GM12878 (cell line): ENCODE data around the gene SMIM7. TPM values are rescaled to one million over a fixed set of nuclear protein-coding genes. Genes with fewer than 3 reads are reported as not detected.

ENCODE experiments used
- ATAC-seq: fragments of 200-7000 bp; cut with Tn5 transposase; 3 replicates; pipeline ENCODE4 v1.9.1; 2020; ENCODE audit warnings: mild to moderate bottlenecking, moderate library complexity
- BruUV-seq: library from RNA; stranded (reverse); fragments of 400-500 nt; replicated peaks from 2 replicates; lab custom pipeline; 2021; lab: Mats Ljungman, UMichigan
- CTCF ChIA-PET: fragments of 300-600 bp; sonication (Branson Sonifier 250); formaldehyde crosslinking; extraction: SDS; loops from one replicate; lab custom pipeline; 2021; ENCODE audit warnings: inconsistent platforms; lab: Yijun Ruan, JAX
- POLR2A ChIA-PET: fragments of 350-600 bp; formaldehyde crosslinking; extraction: SDS; loops from one replicate; lab custom pipeline; 2021; ENCODE audit warnings: inconsistent platforms; lab: Charles Lee
- RAD21 ChIA-PET: fragments of 300-600 bp; sonication (Branson Sonifier 250); formaldehyde crosslinking; loops from one replicate; lab custom pipeline; 2023; ENCODE audit warnings: antibody characterized with exemption; ENCODE audit not compliant: unreplicated experiment; lab: Charles Lee
- SMC1A ChIA-PET: fragments of 300-600 bp; sonication (Branson Sonifier 250); formaldehyde crosslinking; loops from one replicate; lab custom pipeline; 2023; ENCODE audit not compliant: unreplicated experiment, uncharacterized antibody; lab: Charles Lee
- DNase-seq: peaks from one replicate; pipeline ENCODE4 v3.0.0-alpha.2; 2011; ENCODE audit warnings: low read depth, low spot score
- FAIRE-seq: peaks from 3 replicates; lab custom pipeline; 2011; peaks lifted over from hg19 to GRCh38; lab: Jason Lieb, UNC
- H2AFZ ChIP-seq: 2 replicates; pipeline ENCODE4 v1.6.0; 2011; ENCODE audit warnings: low read depth, low read length, control low read depth; ENCODE audit not compliant: control insufficient read depth
- H3K27ac ChIP-seq: 2 replicates; pipeline ENCODE4 v1.5.1; 2011; ENCODE audit warnings: control low read depth; ENCODE audit not compliant: control insufficient read depth, insufficient read depth
- H3K27me3 ChIP-seq, 2 experiments: replicated peaks in 1 of 2; 2 replicates each; pipeline versions ENCODE4 v1.6.0 to v1.6.1; 2011; ENCODE audit warnings: low read length in 1 of 2; ENCODE audit not compliant: control insufficient read depth in 2 of 2, insufficient read depth in 2 of 2
- H3K36me3 ChIP-seq, 2 experiments: 2 replicates each; pipeline ENCODE4 v1.5.1; 2011; ENCODE audit warnings: low read length in 1 of 2; ENCODE audit not compliant: control insufficient read depth in 2 of 2, insufficient read depth in 2 of 2
- H3K4me1 ChIP-seq: 2 replicates; pipeline ENCODE4 v1.6.1; 2011; ENCODE audit warnings: mild to moderate bottlenecking, low read length, moderate library complexity, mixed read lengths; ENCODE audit not compliant: control insufficient read depth, insufficient read depth
- H3K4me2 ChIP-seq: 2 replicates; pipeline ENCODE4 v1.6.0; 2011; ENCODE audit warnings: control low read depth; ENCODE audit not compliant: control insufficient read depth, insufficient read depth
- H3K4me3 ChIP-seq: fragments of 200-600 bp; sonication (generic); 2 replicates; pipeline ENCODE4 v1.5.1; 2016
- H3K79me2 ChIP-seq: 2 replicates; pipeline ENCODE4 v1.6.0; 2011; ENCODE audit warnings: low read length; ENCODE audit not compliant: control insufficient read depth, insufficient read depth
- H3K9ac ChIP-seq: 2 replicates; pipeline ENCODE4 v1.8.0; 2011; ENCODE audit warnings: low read length, control low read depth, mixed read lengths; ENCODE audit not compliant: control insufficient read depth, insufficient read depth
- H3K9me3 ChIP-seq: replicated peaks from 3 replicates; pipeline ENCODE4 v1.5.1; 2011; ENCODE audit warnings: mild to moderate bottlenecking, low read length; ENCODE audit not compliant: control insufficient read depth, insufficient read depth
- H4K20me1 ChIP-seq: 2 replicates; pipeline ENCODE4 v1.6.0; 2011; ENCODE audit not compliant: control insufficient read depth, insufficient read depth
- CBFB ChIP-seq: IDR thresholded peaks from 2 replicates; pipeline ENCODE4 v1.6.1; 2016; ENCODE audit warnings: antibody characterized with exemption, low read depth
- E2F4 ChIP-seq: IDR thresholded peaks from 2 replicates; pipeline ENCODE4 v1.6.1; 2012; ENCODE audit warnings: low read depth, low read length, improper control_type of control experiment
- FOS ChIP-seq: IDR thresholded peaks from 3 replicates; pipeline ENCODE4 v1.6.1; 2011; ENCODE audit warnings: borderline replicate concordance; ENCODE audit not compliant: insufficient read length; ENCODE audit errors: extremely low read depth
- HDAC2 ChIP-seq: fragments of 200-600 bp; sonication (generic); IDR thresholded peaks from 2 replicates; pipeline ENCODE4 v1.6.1; 2017
- MLLT1 ChIP-seq: fragments of 450-650 bp; IDR thresholded peaks from 2 replicates; pipeline ENCODE4 v1.6.1; 2016; ENCODE audit warnings: mild to moderate bottlenecking
- MTA3 ChIP-seq: IDR thresholded peaks from 2 replicates; pipeline ENCODE4 v1.6.1; 2012; ENCODE audit warnings: low read length, inconsistent platforms, borderline replicate concordance
- NFYA ChIP-seq: IDR thresholded peaks from 2 replicates; pipeline ENCODE4 v1.6.1; 2011; ENCODE audit warnings: low read depth, mild to moderate bottlenecking, low read length, improper control_type of control experiment, borderline replicate concordance
- USF1 ChIP-seq: IDR thresholded peaks from 2 replicates; pipeline ENCODE4 v1.6.1; 2011; ENCODE audit warnings: borderline replicate concordance, low read depth, mild to moderate bottlenecking, moderate library complexity, mixed read lengths, low read length; ENCODE audit not compliant: insufficient read depth; ENCODE audit errors: extremely low read length
- WGBS: methylation state at CpG from one replicate; pipeline ENCODE4 v1.1.6; 2016; ENCODE audit warnings: low lambda C conversion rate; ENCODE audit not compliant: insufficient replicate concordance, insufficient coverage; ENCODE audit errors: missing lambda C conversion rate; 5-methylcytosine and 5-hydroxymethylcytosine counted together
- in situ Hi-C: fragments of 300-500 bp; cut with MboI; formaldehyde crosslinking; loops from 9 replicates; pipeline ENCODE4 v1.14.3; 2018; ENCODE audit warnings: mixed read lengths
- intact Hi-C: fragments of 100-400 bp; cut with micrococcal nuclease; formaldehyde crosslinking; loops from one replicate; pipeline ENCODE4 v1.14.2; 2022; ENCODE audit not compliant: unreplicated experiment
- polyA plus RNA-seq, 11 experiments: library from polyadenylated mRNA; depleted of rRNA in 4 of 11; unstranded in 6 of 11; stranded (reverse) in 5 of 11; fragments of >200 nt; fragmentation: Nextera tagmentation in 4 of 11; fragmentation: Illumina TruSeq in 1 of 11; extraction: Ambion mirVana in 4 of 11; extraction: Trizol in 1 of 11; gene quantifications; 1 replicate in 1 of 11; 2 replicates in 10 of 11; pipeline versions ENCODE4 v1.2.1 to v1.2.3, GENCODE V29; 2011 to 2016; ENCODE audit warnings: inconsistent platforms in 2 of 11, missing spikeins in 2 of 11, low read depth in 1 of 11
- total RNA-seq, 4 experiments: library from RNA; depleted of rRNA in 3 of 4; stranded (reverse); fragments of >200 nt in 3 of 4; fragmentation: Illumina TruSeq in 1 of 4; extraction: Trizol in 1 of 4; gene quantifications; 2 replicates each; pipeline versions ENCODE4 v1.2.1 to v1.2.3, GENCODE V29; 2013 to 2021
- TF ChIP-seq, protein P1 (sequence below): fragments of 450-650 bp; formaldehyde crosslinking; IDR thresholded peaks from 2 replicates; pipeline ENCODE4 v1.4.0; 2020; ENCODE audit warnings: mild to moderate bottlenecking, moderate library complexity

The SMIM7 gene
- total and polyA plus RNA-seq, 10 of the 15 experiments (the other 5 are each of a cell fraction or from before 2014, with no cell fraction given) = 45.7 to 170 (median 70.8) TPM

DNA sequence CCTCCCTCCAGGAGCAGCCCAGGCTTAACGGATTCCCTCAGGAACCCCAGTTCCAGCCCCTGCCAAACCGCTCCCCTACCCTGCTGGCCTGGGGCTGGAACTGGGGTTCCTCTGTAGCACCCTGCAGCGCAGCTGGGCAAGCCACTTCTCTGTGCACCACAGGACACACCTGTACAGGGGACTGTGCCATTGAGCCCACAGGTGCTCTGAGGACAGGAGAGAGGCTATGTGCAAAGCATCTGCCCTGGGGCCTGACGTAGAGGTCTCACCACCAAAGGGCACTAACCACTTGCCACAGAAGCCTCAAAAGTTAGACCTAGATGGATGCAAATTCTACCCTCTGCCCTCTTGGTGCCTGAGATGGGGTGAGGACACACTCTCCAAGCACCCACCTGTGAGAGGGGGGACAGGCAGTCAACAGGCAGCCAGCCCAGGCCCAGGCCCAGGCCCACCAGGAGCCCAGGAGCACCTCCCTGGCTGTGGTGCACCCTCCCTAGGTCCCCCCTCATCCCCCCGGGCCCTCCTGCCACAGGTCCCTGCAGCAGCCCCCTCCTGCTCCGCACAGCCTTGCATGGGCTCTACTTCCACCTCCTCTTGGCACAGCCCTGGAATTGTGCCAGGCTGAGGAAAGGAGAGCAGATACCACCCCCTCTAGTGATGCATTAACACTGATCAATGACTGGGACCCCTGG lies 60.1 kb downstream of the SMIM7 start (continued):
- TF ChIP-seq, protein P1, sequence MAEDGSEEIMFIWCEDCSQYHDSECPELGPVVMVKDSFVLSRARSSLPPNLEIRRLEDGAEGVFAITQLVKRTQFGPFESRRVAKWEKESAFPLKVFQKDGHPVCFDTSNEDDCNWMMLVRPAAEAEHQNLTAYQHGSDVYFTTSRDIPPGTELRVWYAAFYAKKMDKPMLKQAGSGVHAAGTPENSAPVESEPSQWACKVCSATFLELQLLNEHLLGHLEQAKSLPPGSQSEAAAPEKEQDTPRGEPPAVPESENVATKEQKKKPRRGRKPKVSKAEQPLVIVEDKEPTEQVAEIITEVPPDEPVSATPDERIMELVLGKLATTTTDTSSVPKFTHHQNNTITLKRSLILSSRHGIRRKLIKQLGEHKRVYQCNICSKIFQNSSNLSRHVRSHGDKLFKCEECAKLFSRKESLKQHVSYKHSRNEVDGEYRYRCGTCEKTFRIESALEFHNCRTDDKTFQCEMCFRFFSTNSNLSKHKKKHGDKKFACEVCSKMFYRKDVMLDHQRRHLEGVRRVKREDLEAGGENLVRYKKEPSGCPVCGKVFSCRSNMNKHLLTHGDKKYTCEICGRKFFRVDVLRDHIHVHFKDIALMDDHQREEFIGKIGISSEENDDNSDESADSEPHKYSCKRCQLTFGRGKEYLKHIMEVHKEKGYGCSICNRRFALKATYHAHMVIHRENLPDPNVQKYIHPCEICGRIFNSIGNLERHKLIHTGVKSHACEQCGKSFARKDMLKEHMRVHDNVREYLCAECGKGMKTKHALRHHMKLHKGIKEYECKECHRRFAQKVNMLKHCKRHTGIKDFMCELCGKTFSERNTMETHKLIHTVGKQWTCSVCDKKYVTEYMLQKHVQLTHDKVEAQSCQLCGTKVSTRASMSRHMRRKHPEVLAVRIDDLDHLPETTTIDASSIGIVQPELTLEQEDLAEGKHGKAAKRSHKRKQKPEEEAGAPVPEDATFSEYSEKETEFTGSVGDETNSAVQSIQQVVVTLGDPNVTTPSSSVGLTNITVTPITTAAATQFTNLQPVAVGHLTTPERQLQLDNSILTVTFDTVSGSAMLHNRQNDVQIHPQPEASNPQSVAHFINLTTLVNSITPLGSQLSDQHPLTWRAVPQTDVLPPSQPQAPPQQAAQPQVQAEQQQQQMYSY (CRISPR knock-in tag) = no peak
- TF ChIP-seq E2F4 = no peak
- no peak for TF ChIP-seq FOS

DNA sequence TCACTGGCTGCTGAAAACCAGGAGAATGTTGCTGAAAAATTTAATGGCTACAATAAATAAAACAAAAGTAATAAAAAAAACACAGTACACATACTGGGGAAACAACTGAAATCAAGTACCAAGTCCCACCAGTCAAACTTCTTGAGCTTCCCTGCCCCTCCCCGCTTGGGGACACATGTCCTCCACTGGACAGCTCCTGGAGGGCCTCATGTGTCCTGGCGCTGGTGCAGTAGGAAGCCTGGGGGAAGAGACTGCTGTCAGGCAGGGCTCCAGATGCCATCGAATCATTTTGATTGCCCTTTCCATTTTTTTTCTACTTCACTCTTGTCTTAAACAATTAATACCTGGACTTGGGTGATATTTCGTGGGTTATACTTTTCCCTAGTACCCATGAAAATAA lies 61.1 kb downstream of the SMIM7 start:
- no TSS peak for BruUV-seq
- H3K4me2 ChIP-seq = no peak overlapping the region
- ATAC-seq (no peak), DNase-seq (no peak), FAIRE-seq (no peak)
- peaks cover 10% of the 10 kb centered on the region; the same call in 1 of the 2 replicates for H4K20me1 ChIP-seq
- peaks cover 92% of the 10 kb centered on the region for H3K79me2 ChIP-seq
- ChIA-PET SMC1A (no interaction called here), POLR2A (interaction anchor here (0.5 kb wide), 1 partner anchor 56 kb away, joined by 5 read pairs; no protein-coding TSS in a partner anchor), RAD21 (interaction anchor here (2.2 kb wide), 1 partner anchor 14 kb away, joined by 5 read pairs; no protein-coding TSS in a partner anchor), CTCF (no interaction called here)
- no peaks in the 10 kb centered on the region for H3K27me3 ChIP-seq
- H3K9me3 ChIP-seq = no peaks in the 10 kb centered on the region
- in situ Hi-C loops = loop anchor here (25.0 kb wide), 1 partner anchor 2012 kb away; the partner anchor contains the start of gene CLEC17A
- no peak overlapping the region for H3K27ac ChIP-seq
- H3K4me3 ChIP-seq = no peak overlapping the region
- WGBS = 80% methylated on average over 4 of the region's 4 CpGs
- peaks cover 27% of the 10 kb centered on the region for H3K4me1 ChIP-seq
- H3K36me3 ChIP-seq = peaks cover 0 to 9% of the 10 kb centered on the region in 2 experiments; a peak in 3 of 4 replicates
- intact Hi-C loops = no loop called here
- no peak overlapping the region for H3K9ac ChIP-seq
- no peak overlapping the region for H2AFZ ChIP-seq
- TF ChIP-seq USF1 (no peak), MLLT1 (no peak), CBFB (no peak), HDAC2 (no peak), MTA3 (no peak), NFYA (no peak)
- TF ChIP-seq, protein P1 (CRISPR knock-in tag) = no peak
